Inferior parietal cortex (tissue), 1 donor: ENCODE measurements around the gene SCARF1.
A peak's percentile ranks its signal among the peaks of the same experiment; 100 is the strongest.

Experiments used
- DNase-seq: peaks from one replicate; pipeline ENCODE4 v3.0.0-alpha.2; 2016; ENCODE audit errors: extremely low spot score

Gene SCARF1

DNA sequence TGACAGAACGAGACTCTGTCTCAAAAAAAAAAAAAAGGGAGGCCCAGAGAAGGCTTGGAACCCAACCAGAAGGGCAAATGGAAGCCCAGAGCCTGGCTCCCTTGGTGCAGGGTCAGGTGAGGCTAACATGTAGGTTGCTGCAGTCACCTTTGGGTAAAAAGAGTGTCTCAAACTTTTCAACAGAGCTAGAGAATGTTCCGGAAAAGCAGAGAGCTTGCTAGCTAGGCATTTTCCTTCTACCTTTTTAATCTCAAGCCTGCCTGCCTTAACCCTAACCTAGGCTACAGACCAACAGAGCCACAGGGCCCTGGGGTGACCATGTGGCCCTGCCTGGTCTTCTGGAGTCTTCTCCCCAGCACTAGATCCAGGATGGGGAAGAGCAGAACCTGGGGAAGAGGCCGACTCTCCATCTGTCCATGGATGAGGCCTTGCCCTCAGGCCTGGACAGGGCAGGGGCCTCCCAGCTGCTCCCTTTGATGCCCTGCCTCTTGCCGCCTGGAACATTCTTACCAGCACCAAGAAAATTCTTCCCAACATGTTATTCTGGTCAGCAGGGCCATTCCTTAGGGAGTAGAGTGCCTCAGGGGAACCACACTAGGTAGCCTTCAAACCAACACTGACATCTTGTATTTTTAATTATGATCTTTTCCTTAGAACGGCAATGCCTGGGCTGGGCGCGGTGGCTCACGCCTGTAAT lies 47.0 kb downstream of the SCARF1 start:
- no peak for DNase-seq

DNA sequence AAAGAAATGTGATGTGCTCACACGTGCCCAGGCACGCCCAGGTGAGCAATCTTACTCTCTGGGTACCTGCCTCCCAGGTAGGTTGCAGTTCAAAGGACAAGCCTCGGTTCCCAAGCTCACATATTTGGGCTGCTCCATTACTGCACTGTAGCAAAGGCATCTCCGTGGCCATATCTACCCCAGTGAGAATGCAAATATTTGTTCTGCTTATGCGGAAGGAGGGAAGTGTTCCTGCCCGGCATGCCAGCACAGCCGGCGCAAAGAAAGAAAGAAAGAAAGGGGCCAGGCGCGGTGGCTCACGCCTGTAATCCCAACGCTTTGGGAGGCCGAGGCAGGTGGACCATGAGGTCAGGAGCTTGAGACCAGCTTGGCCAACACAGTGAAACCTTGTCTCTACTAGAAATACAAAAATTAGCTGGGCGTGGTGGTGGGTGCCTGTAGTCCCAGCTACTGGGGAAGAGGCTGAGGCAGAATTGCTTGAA lies 47.6 kb downstream of the SCARF1 start:
- DNase-seq: no peak

DNA sequence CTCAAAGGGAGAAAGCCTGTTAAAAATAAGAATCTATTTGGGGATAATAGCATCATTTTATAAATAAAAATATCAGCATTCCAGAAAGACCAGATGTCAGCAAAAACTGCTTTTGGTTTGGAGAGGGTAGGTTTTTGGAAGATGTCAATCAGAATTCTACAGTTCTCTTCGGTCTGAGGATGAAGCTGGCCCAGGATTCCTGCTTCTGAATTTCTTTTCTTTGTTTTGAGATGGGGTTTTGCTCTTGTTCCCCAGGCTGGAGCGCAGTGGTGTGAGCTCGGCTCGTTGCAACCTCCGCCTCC lies 52.0 kb downstream of the SCARF1 start:
- DNase-seq: no peak

DNA sequence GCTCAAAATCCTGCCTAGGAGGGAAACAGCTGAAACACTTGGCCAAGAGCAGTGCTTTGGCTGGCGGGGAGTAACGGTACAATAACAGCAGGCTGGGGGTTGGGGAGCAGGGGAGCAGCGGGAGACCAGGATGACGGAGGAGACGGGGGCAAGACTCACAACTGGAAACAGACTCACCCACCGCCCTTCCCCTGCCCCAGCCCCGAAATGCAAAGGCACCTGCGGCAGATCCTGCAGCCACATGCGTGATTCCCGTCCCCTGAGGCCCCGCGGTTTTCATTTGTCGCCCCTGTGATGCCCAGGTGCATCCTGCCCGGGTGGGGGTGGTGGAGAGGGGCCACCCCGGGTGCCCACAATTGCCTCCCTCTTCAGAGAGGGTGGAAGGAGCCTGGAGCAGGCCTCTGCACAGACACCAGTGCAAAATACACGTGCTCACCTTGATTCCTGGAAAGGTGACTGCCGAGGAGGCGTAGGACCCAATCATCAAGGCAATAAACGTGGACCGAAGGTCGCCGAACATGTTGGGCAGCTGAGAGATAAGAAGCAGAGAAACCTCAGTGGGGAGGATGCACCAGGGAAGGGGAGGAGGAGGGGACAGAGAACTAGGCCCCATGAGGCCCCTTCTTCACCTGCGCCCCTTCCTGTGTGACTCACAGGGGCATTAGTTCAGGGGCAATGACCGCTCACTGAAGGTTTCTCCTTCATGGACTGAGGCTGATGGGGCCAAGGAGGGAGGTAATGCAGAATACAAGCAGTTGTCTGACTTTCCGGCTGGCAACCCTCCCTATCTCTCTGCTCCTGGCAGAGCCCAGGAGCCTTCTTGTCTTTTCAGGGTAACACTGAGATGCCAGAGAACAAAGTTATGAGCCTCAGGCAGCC lies 52.5 kb downstream of the SCARF1 start:
- no peak for DNase-seq

DNA sequence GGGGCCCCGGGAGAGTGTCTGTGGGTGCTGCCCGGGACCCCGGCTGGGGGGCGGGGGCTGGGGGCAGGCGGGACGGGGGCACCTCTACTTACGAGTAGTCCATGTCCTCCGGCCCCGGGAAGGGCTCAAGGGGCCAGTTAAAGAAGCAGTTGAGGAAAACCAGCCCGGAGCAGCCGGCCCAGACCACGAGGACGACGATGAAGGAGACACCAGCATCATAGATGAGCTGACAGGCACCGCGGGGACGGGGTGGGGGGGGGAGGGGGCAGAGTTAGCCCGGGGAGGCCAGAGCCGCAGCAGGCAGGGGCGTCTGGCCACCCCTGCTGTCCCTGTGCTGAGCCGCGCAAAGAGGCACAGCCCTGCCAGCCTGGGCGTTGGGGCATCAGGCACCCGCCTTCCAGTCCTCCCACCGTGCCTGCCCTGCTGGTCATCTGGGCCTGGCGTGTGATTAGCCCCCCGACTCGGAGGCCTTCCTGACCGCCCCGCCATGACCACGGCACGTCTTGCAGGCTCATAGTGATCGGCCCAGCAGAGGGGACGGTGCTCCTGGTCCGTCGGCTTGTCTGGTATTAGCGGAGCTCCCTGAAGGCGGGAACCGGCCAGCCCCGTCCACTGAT lies 54.0 kb downstream of the SCARF1 start:
- no peak for DNase-seq

DNA sequence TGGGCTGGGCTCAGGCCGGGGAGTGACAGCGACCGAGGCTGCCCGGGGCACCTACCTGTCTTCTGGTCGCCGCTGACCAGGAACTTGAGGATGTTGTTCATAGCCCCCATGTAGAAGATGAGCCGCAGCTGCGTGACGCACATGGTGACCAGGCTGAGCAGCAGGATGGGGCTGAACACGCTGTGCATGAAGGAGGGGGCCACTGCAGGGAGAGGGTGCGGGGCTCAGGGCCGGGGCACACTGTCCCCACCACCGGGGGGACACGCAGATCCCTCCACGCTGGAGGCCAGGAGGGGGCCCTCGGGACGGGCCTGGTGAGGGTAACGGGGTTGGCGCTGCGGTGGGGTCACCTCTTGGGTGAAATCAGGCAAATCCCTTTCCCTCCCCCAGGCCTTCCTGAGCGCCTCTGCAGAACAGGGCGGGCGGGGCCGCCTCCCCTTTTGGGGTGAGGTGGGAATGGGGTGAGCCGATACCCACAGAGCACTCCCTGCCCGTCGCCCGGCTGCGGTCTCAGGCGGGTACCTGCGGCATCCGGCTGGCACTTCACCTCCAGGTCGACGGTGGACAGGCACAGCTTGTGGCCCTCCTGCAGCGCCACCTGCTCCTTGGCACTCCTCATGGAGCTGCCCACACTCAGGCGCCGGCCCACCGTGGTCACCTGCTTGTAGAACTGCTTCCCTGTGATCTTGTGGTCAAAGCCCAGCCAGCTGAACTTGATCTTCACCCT lies 54.6 kb downstream of the SCARF1 start:
- DNase-seq: no peak

DNA sequence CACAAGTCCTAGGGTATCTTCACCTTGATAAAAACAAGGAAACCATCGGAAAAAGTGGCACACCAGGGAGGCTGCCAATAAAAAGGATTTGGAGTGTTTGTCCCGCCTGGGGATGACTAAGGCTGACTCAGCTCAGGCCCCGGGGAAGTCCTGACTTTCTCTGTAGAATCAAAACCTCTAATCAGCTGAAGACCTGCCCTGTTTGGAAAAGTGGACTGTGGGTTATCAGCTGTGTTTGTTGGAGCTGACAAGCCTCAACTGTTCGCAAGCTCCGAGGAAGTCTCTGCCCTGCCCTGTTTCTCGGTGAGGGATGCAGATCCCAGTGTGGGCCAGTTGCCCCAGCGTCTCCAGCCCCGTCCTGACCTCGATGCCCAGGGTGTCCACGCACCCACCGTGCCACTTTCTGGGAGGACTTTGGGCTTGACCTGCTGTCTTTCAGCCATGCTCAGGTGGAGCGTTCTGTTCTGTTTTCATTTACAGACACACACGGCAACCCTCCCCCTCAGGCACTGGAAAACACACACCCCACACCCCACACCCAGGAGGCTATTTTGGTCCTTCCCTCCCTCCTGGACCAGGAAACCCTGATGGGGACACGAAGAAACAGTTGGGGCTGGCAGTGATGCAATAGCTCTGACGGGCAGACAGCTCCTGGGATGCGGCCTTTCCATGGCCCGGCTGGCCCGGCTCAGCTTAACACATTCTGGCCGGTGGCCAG lies 55.3 kb downstream of the SCARF1 start:
- peak; percentile 30 for DNase-seq

DNA sequence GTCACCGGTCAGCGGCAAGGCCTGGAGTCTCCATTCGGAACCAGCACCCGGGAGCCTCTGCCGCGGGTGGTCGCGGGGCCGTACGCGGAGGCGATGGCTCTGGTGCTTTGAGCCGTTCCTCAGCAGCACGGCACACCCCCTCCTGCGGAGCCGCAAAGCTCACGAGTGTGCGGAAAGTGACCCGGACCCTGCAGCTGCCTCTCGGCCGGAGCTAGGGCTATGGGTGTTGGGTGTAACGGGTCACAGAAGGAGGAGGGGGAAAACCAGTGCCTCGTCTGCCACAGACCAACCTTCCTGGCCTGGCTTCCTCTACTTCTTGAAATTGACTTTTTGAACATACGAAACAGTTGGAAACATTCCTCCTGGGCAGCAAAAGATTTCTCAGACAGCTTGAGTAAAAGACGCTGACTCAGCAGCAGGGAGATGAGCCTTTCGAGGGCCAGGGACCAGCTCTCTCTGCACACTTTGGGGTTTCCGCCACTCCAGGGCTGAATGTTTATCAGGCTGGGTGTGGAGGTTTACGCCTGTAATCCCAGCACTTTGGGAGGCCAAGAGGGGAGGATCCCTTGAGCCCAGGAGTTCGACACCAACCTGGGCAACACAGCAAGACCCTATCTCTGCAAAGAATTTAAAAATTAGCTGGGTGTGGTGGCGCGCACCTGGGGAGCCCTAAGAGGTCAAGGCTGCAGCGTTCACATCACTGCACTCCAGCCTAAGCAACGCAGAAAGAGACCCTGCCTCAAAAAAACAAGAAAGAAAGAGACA lies 56.5 kb downstream of the SCARF1 start:
- DNase-seq: no peak

DNA sequence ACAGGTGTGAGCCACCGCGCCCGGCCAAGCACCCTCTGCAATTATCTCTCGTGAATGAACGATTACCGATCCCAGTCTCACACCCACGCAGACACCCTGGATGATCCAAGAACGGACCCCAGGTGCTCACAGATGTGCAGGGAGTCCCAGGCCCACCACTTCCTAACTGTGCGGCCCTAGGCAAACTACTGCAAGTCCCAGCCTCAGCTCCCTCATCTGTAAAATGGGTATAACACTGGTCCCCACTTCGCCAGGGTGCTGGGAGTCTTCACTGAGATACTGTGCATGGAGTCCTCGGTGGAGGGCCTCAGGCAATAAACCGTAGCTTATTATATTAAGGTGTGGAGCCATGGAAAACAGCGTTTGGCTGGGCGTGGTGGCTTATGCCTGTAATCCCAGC lies 61.4 kb downstream of the SCARF1 start:
- no peak for DNase-seq
